Lower leg skin (tissue), 3 donors: ENCODE data around the gene MCM5.

Experiments
- CTCF ChIP-seq, 3 donors: fragments of 450-650 bp; IDR thresholded peaks; one replicate each; pipeline ENCODE4 v1.5.1; 2016; ENCODE audit warnings: antibody characterized with exemption in 3 of 3, mild to moderate bottlenecking in 3 of 3, moderate library complexity in 2 of 3
- POLR2A ChIP-seq, 2 donors: fragments of 450-650 bp; IDR thresholded peaks; one replicate each; pipeline ENCODE4 v1.6.1; 2016 to 2017; ENCODE audit warnings: antibody characterized with exemption in 2 of 2, mild to moderate bottlenecking in 1 of 2, moderate library complexity in 1 of 2

GRCh38 chr22:35361001-35361558 lies 38.9 kb upstream of the MCM5 start:
- no peak for TF ChIP-seq CTCF (IDR thresholded peaks at IDR 0.05)
- TF ChIP-seq POLR2A (IDR thresholded peaks at IDR 0.05): no peak
